Kidney epithelial cell (primary cell): Measurements from ENCODE around the gene DUSP8. TPM values are rescaled to one million over a fixed set of nuclear protein-coding genes. Genes with fewer than 3 reads are reported as not detected.

ENCODE experiments used
- DNase-seq: peaks from one replicate; pipeline ENCODE4 v3.0.0-alpha.2; 2010; ENCODE audit warnings: low read depth
- H3K27me3 ChIP-seq: 2 replicates; pipeline ENCODE4 v1.6.0; 2011; ENCODE audit warnings: low read length; ENCODE audit not compliant: control insufficient read depth, insufficient read depth
- H3K36me3 ChIP-seq: 2 replicates; pipeline ENCODE4 v1.5.1; 2011; ENCODE audit warnings: low read length; ENCODE audit not compliant: control insufficient read depth, insufficient read depth
- H3K4me3 ChIP-seq: 2 replicates; pipeline ENCODE4 v1.5.1; 2011; ENCODE audit warnings: low read depth, mild to moderate bottlenecking, control low read depth, low read length
- CTCF ChIP-seq: IDR thresholded peaks from 2 replicates; pipeline ENCODE4 v1.5.1; 2011; ENCODE audit warnings: mild to moderate bottlenecking, moderate library complexity, low read length, control low read depth, inconsistent platforms; ENCODE audit not compliant: insufficient read depth, poor library complexity, severe bottlenecking
- total RNA-seq: library from RNA; depleted of rRNA; stranded (reverse); fragments of >200 nt; gene quantifications from 2 replicates; pipeline ENCODE4 v1.2.3, GENCODE V29; 2015

Gene DUSP8
- total RNA-seq, 1 donor from 2014 or later = 7.6 TPM

GRCh38 chr11:1566381-1567051 lies 5.6 kb downstream of the DUSP8 start:
- DNase-seq = no peak
- TF ChIP-seq CTCF = peak; percentile 1
- Histone ChIP-seq H3K4me3 (no peak overlapping the region), H3K36me3 (no peaks in the 10 kb centered on the region), H3K27me3 (no peaks in the 10 kb centered on the region)

- DNase-seq = no peak
- no peak for TF ChIP-seq CTCF
- no peaks in the 10 kb centered on the region for H3K27me3 ChIP-seq
- no peak overlapping the region for H3K4me3 ChIP-seq
- H3K36me3 ChIP-seq = no peaks in the 10 kb centered on the region
Observed at GRCh38 chr11:1565904-1566247, 6.2 kb downstream of the DUSP8 start.

GRCh38 chr11:1565173-1565903 lies 6.7 kb downstream of the DUSP8 start:
- no peak for TF ChIP-seq CTCF
- Histone ChIP-seq H3K36me3 (peaks cover 1% of the 10 kb centered on the region), H3K4me3 (no peak overlapping the region), H3K27me3 (no peaks in the 10 kb centered on the region)
- no peak for DNase-seq

GRCh38 chr11:1564535-1565172 lies 7.4 kb downstream of the DUSP8 start:
- no peaks in the 10 kb centered on the region for H3K27me3 ChIP-seq
- peak; percentile 81 for DNase-seq
- H3K4me3 ChIP-seq = no peak overlapping the region
- TF ChIP-seq CTCF = no peak
- H3K36me3 ChIP-seq = peaks cover 1% of the 10 kb centered on the region

GRCh38 chr11:1563697-1564534 lies 8.2 kb downstream of the DUSP8 start:
- Histone ChIP-seq H3K36me3 (peaks cover 1% of the 10 kb centered on the region), H3K4me3 (no peak overlapping the region), H3K27me3 (no peaks in the 10 kb centered on the region)
- no peak for TF ChIP-seq CTCF
- DNase-seq = no peak
